Endothelial cell of umbilical vein (primary cell): ENCODE measurements around the gene TNFRSF1A. TPM values are rescaled to one million over a fixed set of nuclear protein-coding genes. Genes with fewer than 3 reads are reported as not detected.

ENCODE experiments used
- BruUV-seq: library from RNA; stranded (reverse); fragments of 400-500 nt; replicated peaks from 2 replicates; lab custom pipeline; 2021; lab: Mats Ljungman, UMichigan
- CTCF ChIA-PET: fragments of 300-600, 350-600 bp; sonication (Branson Sonifier 250); formaldehyde crosslinking; loops from one replicate; lab custom pipeline; 2021; ENCODE audit warnings: antibody characterized with exemption, inconsistent platforms; lab: Charles Lee
- POLR2A ChIA-PET: fragments of 300-600, 350-600 bp; sonication (Branson Sonifier 250); formaldehyde crosslinking; loops from one replicate; lab custom pipeline; 2021; ENCODE audit warnings: antibody characterized with exemption, inconsistent platforms; lab: Charles Lee
- DNase-seq: peaks from one replicate; pipeline ENCODE4 v3.0.0-alpha.2; 2011; ENCODE audit warnings: low read depth, low spot score
- FAIRE-seq: peaks from 2 replicates; lab custom pipeline; 2011; peaks lifted over from hg19 to GRCh38; lab: Jason Lieb, UNC
- H2AFZ ChIP-seq: 2 replicates; pipeline ENCODE4 v1.6.0; 2012; ENCODE audit warnings: low read depth, low read length, control low read depth, inconsistent platforms
- H3K27ac ChIP-seq: 2 replicates; pipeline ENCODE4 v1.5.1; 2011; ENCODE audit warnings: low read depth, mild to moderate bottlenecking, control low read depth, low read length, moderate library complexity; ENCODE audit not compliant: insufficient read depth
- H3K27me3 ChIP-seq, 2 experiments: 2 replicates each; pipeline versions ENCODE4 v1.6.0 to v1.6.1; 2011; ENCODE audit warnings: low read length in 2 of 2, mixed read lengths in 1 of 2; ENCODE audit not compliant: control insufficient read depth in 2 of 2, insufficient read depth in 2 of 2
- H3K36me3 ChIP-seq, 2 experiments: 2 replicates in 1 of 2; 3 replicates in 1 of 2; pipeline ENCODE4 v1.5.1; 2011; ENCODE audit warnings: low read length in 2 of 2, mild to moderate bottlenecking in 1 of 2, moderate library complexity in 1 of 2; ENCODE audit not compliant: control insufficient read depth in 2 of 2, insufficient read depth in 2 of 2; ENCODE audit errors: extremely low read depth in 1 of 2
- H3K4me1 ChIP-seq: 3 replicates; pipeline ENCODE4 v1.5.1; 2011; ENCODE audit warnings: mild to moderate bottlenecking, low read length; ENCODE audit not compliant: control insufficient read depth, insufficient read depth; ENCODE audit errors: extremely low read depth
- H3K4me2 ChIP-seq: 2 replicates; pipeline ENCODE4 v1.6.1; 2011; ENCODE audit warnings: low read length, control low read depth, mixed read lengths; ENCODE audit not compliant: insufficient read depth
- H3K4me3 ChIP-seq, 3 experiments: fragments of 200-600 bp in 1 of 3; sonication (generic), shearing (Covaris generic) in 1 of 3; replicated peaks in 1 of 3; 2 replicates each; pipeline ENCODE4 v1.5.1; 2011 to 2016; ENCODE audit warnings: control low read depth in 3 of 3, low read length in 3 of 3, mild to moderate bottlenecking in 2 of 3, inconsistent platforms in 1 of 3, low read depth in 1 of 3, moderate library complexity in 1 of 3; ENCODE audit not compliant: insufficient read depth in 1 of 3
- H3K79me2 ChIP-seq: 2 replicates; pipeline ENCODE4 v1.6.0; 2012; ENCODE audit warnings: low read length, inconsistent platforms; ENCODE audit not compliant: control insufficient read depth, insufficient read depth
- H3K9ac ChIP-seq: replicated peaks from 2 replicates; pipeline ENCODE3; 2011; ENCODE audit warnings: low read length, control low read depth; ENCODE audit not compliant: insufficient read depth; ENCODE audit errors: extremely low read depth
- H3K9me1 ChIP-seq: replicated peaks from 3 replicates; pipeline ENCODE4 v1.6.0; 2011; ENCODE audit warnings: mild to moderate bottlenecking, low read length; ENCODE audit not compliant: control insufficient read depth, insufficient read depth; ENCODE audit errors: extremely low read depth
- H3K9me3 ChIP-seq: replicated peaks from 2 replicates; pipeline ENCODE4 v1.5.1; 2012; ENCODE audit warnings: low read length, inconsistent platforms; ENCODE audit not compliant: control insufficient read depth, insufficient read depth
- H4K20me1 ChIP-seq: replicated peaks from 2 replicates; pipeline ENCODE3; 2011; ENCODE audit warnings: mild to moderate bottlenecking, low read length; ENCODE audit not compliant: control insufficient read depth, insufficient read depth; ENCODE audit errors: extremely low read depth
- JUN ChIP-seq: IDR thresholded peaks from 2 replicates; pipeline ENCODE4 v1.6.1; 2011; ENCODE audit warnings: borderline replicate concordance, low read depth; ENCODE audit not compliant: insufficient read length, insufficient read depth
- POLR2A ChIP-seq: IDR thresholded peaks from 2 replicates; pipeline ENCODE4 v1.6.1; 2012; ENCODE audit warnings: low read depth, mild to moderate bottlenecking, control low read depth, low read length
- POLR2AphosphoS5 ChIP-seq: IDR thresholded peaks from 2 replicates; pipeline ENCODE4 v1.6.1; 2012; ENCODE audit warnings: low read depth, mild to moderate bottlenecking, control low read depth, low read length, moderate library complexity; ENCODE audit not compliant: insufficient read depth
- dilution Hi-C: fragments of 300-500 bp; cut with MboI; formaldehyde crosslinking; loops from one replicate; pipeline ENCODE4 v1.15.0; 2019; ENCODE audit warnings: low sequenced_read_pairs; ENCODE audit not compliant: extremely low pct_ligation_motif_present
- intact Hi-C: fragments of 100-400 bp; cut with micrococcal nuclease; formaldehyde crosslinking; loops from one replicate; pipeline ENCODE4 v1.10.0; 2022
- polyA plus RNA-seq, 4 experiments: library from polyadenylated mRNA; depleted of rRNA in 3 of 4; stranded (reverse) in 3 of 4; unstranded in 1 of 4; fragments of >200 nt; gene quantifications; 2 replicates each; pipeline versions ENCODE4 v1.2.1 to v1.2.3, GENCODE V29; 2011 to 2012; ENCODE audit warnings: missing spikeins in 1 of 4
- total RNA-seq: library from RNA; stranded (reverse); gene quantifications from 2 replicates; pipeline ENCODE4 v1.2.3, GENCODE V29; 2021

The TNFRSF1A gene
- total and polyA plus RNA-seq, 2 donors (not counting 3 experiments of a cell fraction or from before 2014, with no cell fraction given), result 86.5 to 98.2 TPM

DNA sequence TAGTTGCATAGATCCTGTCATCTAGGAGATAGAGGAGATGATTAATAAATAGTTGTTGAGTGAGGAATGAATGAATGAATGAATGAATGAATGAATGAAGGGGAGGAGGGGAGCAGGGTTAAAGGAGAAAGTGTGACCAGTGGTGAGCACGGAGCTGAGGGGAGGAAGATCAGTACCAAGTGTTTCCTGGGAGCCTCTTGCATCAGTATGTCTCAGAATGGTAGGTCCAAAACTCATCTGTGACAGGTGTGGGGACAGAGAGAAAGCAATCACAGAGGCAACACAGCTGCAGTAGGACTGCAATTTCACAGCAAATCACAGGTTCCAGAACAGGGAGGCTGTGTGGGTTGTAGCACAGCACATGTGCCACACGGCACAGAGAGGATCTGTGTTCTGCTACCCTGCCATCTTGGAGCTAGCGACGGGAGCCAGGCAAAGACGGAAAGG, 14.5 kb upstream of the TNFRSF1A start:
- Histone ChIP-seq H3K9me3 (no peaks in the 10 kb centered on the region), H3K4me2 (no peak overlapping the region), H2AFZ (no peak overlapping the region), H3K9me1 (no peaks in the 10 kb centered on the region), H3K27me3 (peaks cover 0 to 2% of the 10 kb centered on the region in 2 experiments), H3K27ac (no peak overlapping the region), H4K20me1 (no peaks in the 10 kb centered on the region), H3K4me3 (no peak overlapping the region), H3K9ac (no peak overlapping the region), H3K36me3 (no peaks in the 10 kb centered on the region), H3K4me1 (peaks cover 11% of the 10 kb centered on the region), H3K79me2 (no peaks in the 10 kb centered on the region)
- no peak for TF ChIP-seq POLR2AphosphoS5
- no peak for TF ChIP-seq JUN
- no peak for DNase-seq
- dilution Hi-C loops (no loop called here), intact Hi-C loops (no loop called here)
- POLR2A ChIA-PET, result no interaction called here
- BruUV-seq, result no TSS peak
- CTCF ChIA-PET, result interaction anchor here (1.1 to 2.0 kb wide), 6 partner anchors 11 to 109 kb away, joined by 3 to 6 read pairs (median 5); partner anchors contain the start of gene TNFRSF1A
- no peak for FAIRE-seq

DNA sequence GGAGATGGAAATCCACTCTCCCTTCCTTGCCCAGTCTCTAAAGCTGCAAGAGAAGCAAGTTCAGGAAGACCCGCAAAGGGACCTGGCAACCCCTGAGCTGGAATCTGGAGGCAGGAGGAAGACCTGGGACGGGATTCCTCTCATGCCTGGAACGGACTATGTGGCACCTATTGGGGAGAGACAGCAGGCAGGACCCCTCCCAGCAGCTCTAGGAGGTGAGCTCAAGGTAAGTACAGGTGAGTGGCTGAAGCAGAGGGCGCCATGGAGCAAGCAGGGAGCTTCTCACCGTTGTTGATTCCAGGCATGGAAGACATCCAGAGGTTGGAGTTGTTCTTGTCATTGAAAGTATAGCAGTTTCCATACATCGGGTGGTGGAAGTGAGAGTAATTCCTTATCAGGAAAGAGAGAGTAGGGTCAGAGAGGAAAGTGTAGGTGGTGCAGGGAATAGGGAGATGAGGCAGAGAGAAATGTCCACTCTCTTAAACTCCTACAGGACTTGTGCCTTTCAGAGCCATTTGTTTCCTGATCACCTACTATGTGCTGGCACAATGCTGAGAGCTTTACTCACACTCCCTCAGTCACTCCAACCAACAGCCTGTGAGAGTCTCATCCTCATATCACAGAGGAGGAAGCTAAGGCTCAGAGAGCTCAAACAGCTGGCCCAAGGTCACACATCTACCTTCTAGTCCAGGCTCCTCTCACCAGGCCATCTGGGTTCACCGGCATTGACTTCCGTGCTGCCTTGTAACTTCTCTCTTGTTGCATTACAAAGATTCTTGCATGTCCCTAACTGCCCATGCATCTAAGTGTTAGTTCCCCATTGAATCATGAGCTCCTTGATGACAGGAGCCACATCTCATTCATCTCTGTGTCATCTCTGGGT, 13.9 kb upstream of the TNFRSF1A start:
- intact Hi-C loops (no loop called here), dilution Hi-C loops (no loop called here)
- Histone ChIP-seq H3K4me1 (peaks cover 8% of the 10 kb centered on the region), H2AFZ (no peak overlapping the region), H3K36me3 (no peaks in the 10 kb centered on the region), H3K4me2 (no peak overlapping the region), H3K9ac (no peak overlapping the region), H3K9me3 (no peaks in the 10 kb centered on the region), H3K27ac (no peak overlapping the region), H3K27me3 (peaks cover 0 to 2% of the 10 kb centered on the region in 2 experiments), H3K4me3 (no peak overlapping the region), H3K9me1 (no peaks in the 10 kb centered on the region), H3K79me2 (no peaks in the 10 kb centered on the region), H4K20me1 (no peaks in the 10 kb centered on the region)
- TF ChIP-seq POLR2AphosphoS5 (no peak), POLR2A (no peak), JUN (no peak)
- ChIA-PET CTCF (interaction anchor here (1.1 to 2.0 kb wide), 6 partner anchors 11 to 109 kb away, joined by 3 to 6 read pairs (median 5); partner anchors contain the start of gene TNFRSF1A), POLR2A (no interaction called here)
- BruUV-seq, result no TSS peak
- FAIRE-seq (no peak), DNase-seq (no peak)
